Stimulated activated CD4-positive, alpha-beta T cell treated with anti-CD3 and anti-CD28 coated beads, Interleukin-2, amount 100 ng/mL, for 24 hours (primary cell): ENCODE data around the gene ZNF329.

Experiments
- DNase-seq, 2 donors: peaks; one replicate each; pipeline ENCODE4 v3.0.0-alpha.2; 2020

ZNF329 gene

GRCh38 chr19:58118979-58119733 is 31.4 kb downstream of the ZNF329 start:
- no peak for DNase-seq

GRCh38 chr19:58117841-58118575 is 32.6 kb downstream of the ZNF329 start:
- no peak for DNase-seq

- no peak for DNase-seq
These were observed 42.1 kb downstream of the ZNF329 start for GRCh38 chr19:58108546-58108817.

- DNase-seq, result no peak
These were observed 42.6 kb downstream of the ZNF329 start for GRCh38 chr19:58107778-58108545.

GRCh38 chr19:58098682-58098998 is 51.9 kb downstream of the ZNF329 start:
- no peak for DNase-seq

- DNase-seq, result peak; percentile 90 to 95
These were observed 52.6 kb downstream of the ZNF329 start, which contains the start of gene ZSCAN18 for GRCh38 chr19:58097781-58098681. Gene ZSCAN18, minus strand, starts transcription at chr19:58098231. Its CDS starts 7,964 bp downstream, at chr19:58090267.

- no peak for DNase-seq
These were observed 53.2 kb downstream of the ZNF329 start for GRCh38 chr19:58097349-58097748.

GRCh38 chr19:58096884-58097283 is 53.7 kb downstream of the ZNF329 start:
- no peak for DNase-seq

- DNase-seq, result no peak
These were observed 55.3 kb downstream of the ZNF329 start for GRCh38 chr19:58095328-58095727.

GRCh38 chr19:58093071-58093470 is 57.5 kb downstream of the ZNF329 start:
- no peak for DNase-seq

GRCh38 chr19:58091251-58091995 is 59.2 kb downstream of the ZNF329 start:
- DNase-seq, result no peak

GRCh38 chr19:58089846-58090245 is 60.7 kb downstream of the ZNF329 start:
- DNase-seq, result no peak

GRCh38 chr19:58088521-58089052 is 62.0 kb downstream of the ZNF329 start:
- no peak for DNase-seq

GRCh38 chr19:58086825-58087710 is 63.5 kb downstream of the ZNF329 start:
- no peak for DNase-seq

GRCh38 chr19:58085348-58085875 is 65.2 kb downstream of the ZNF329 start:
- no peak for DNase-seq

GRCh38 chr19:58084596-58085347 is 65.8 kb downstream of the ZNF329 start:
- DNase-seq, result no peak

GRCh38 chr19:58083021-58083420 is 67.6 kb downstream of the ZNF329 start:
- no peak for DNase-seq

- DNase-seq, result no peak
These were observed 70.8 kb downstream of the ZNF329 start for GRCh38 chr19:58079792-58080191.
